Naive thymus-derived CD4-positive, alpha-beta T cell (primary cell): ENCODE measurements around the gene ELFN2. TPM values are rescaled to one million over a fixed set of nuclear protein-coding genes. Genes with fewer than 3 reads are reported as not detected.
A peak's percentile ranks its signal among the peaks of the same experiment; 100 is the strongest.

ENCODE experiments used
- ATAC-seq: fragments of 150-1000 bp; cut with Tn5 transposase; 2 replicates; pipeline ENCODE4 v1.10.0; 2021; ENCODE audit warnings: mild to moderate bottlenecking, moderate library complexity
- CTCF ChIA-PET: fragments of 350-600 bp; sonication (Branson Sonifier 250); formaldehyde crosslinking; loops from one replicate; lab custom pipeline; 2021; ENCODE audit warnings: antibody characterized with exemption; lab: Charles Lee
- POLR2A ChIA-PET: fragments of 350-600 bp; sonication (Branson Sonifier 250); formaldehyde crosslinking; loops from one replicate; lab custom pipeline; 2021; ENCODE audit warnings: antibody characterized with exemption, inconsistent platforms; lab: Charles Lee
- DNase-seq, 9 donors: peaks; one replicate each; pipeline versions ENCODE4 v3.0.0 to v3.0.0-alpha.2; 2020 to 2022; ENCODE audit warnings: mixed read lengths in 1 of 9
- H3K27ac ChIP-seq: one replicate; pipeline ENCODE4 v1.7.0; 2013; ENCODE audit warnings: mild to moderate bottlenecking, low read depth, low read length, moderate library complexity
- H3K27me3 ChIP-seq, 2 donors: one replicate each; pipeline ENCODE4 v1.7.0; 2013; ENCODE audit warnings: low read length in 2 of 2, mild to moderate bottlenecking in 2 of 2, moderate library complexity in 2 of 2; ENCODE audit not compliant: control insufficient read depth in 2 of 2, insufficient read depth in 2 of 2
- H3K36me3 ChIP-seq, 3 experiments: 1 replicate in 2 of 3; 2 replicates in 1 of 3; pipeline ENCODE4 v1.7.0; 2013; ENCODE audit warnings: low read length in 3 of 3, mild to moderate bottlenecking in 3 of 3, moderate library complexity in 1 of 3; ENCODE audit not compliant: insufficient read depth in 3 of 3, control insufficient read depth in 2 of 3
- H3K4me1 ChIP-seq, 2 donors: one replicate each; pipeline ENCODE4 v1.7.0; 2013; ENCODE audit warnings: low read length in 2 of 2, mild to moderate bottlenecking in 2 of 2, moderate library complexity in 1 of 2; ENCODE audit not compliant: control insufficient read depth in 2 of 2, insufficient read depth in 2 of 2
- H3K4me3 ChIP-seq: 2 replicates; pipeline ENCODE4 v1.7.0; 2013; ENCODE audit warnings: mild to moderate bottlenecking, low read length
- H3K9me3 ChIP-seq, 3 experiments: 1 replicate in 2 of 3; 2 replicates in 1 of 3; pipeline ENCODE4 v1.7.0; 2013; ENCODE audit warnings: low read length in 3 of 3; ENCODE audit not compliant: control insufficient read depth in 2 of 3
- H3K27ac Mint-ChIP-seq, 9 donors: one replicate each; pipeline ENCODE4 v1.8.0; 2020 to 2022; ENCODE audit warnings: mixed read lengths in 9 of 9, mild to moderate bottlenecking in 8 of 9, moderate library complexity in 5 of 9, inconsistent platforms in 2 of 9
- H3K27me3 Mint-ChIP-seq, 5 donors: one replicate each; pipeline ENCODE4 v1.8.0; 2021 to 2022; ENCODE audit warnings: mixed read lengths in 5 of 5, mild to moderate bottlenecking in 1 of 5
- H3K36me3 Mint-ChIP-seq, 5 donors: one replicate each; pipeline ENCODE4 v1.8.0; 2020 to 2022; ENCODE audit warnings: mixed read lengths in 5 of 5, mild to moderate bottlenecking in 3 of 5, inconsistent platforms in 1 of 5
- H3K4me1 Mint-ChIP-seq, 7 donors: one replicate each; pipeline ENCODE4 v1.8.0; 2020 to 2022; ENCODE audit warnings: mixed read lengths in 7 of 7, mild to moderate bottlenecking in 3 of 7, inconsistent platforms in 1 of 7
- H3K4me3 Mint-ChIP-seq, 10 donors: one replicate each; pipeline ENCODE4 v1.8.0; 2020 to 2022; ENCODE audit warnings: mild to moderate bottlenecking in 10 of 10, mixed read lengths in 10 of 10, moderate library complexity in 6 of 10, inconsistent platforms in 2 of 10
- H3K9me3 Mint-ChIP-seq, 11 donors: one replicate each; pipeline ENCODE4 v1.8.0; 2020 to 2022; ENCODE audit warnings: mixed read lengths in 11 of 11, mild to moderate bottlenecking in 4 of 11, inconsistent platforms in 1 of 11, moderate library complexity in 1 of 11
- intact Hi-C, 2 donors: fragments of 100-400 bp; cut with micrococcal nuclease; formaldehyde crosslinking; loops; one replicate each; pipeline ENCODE4 v1.15.1; 2023
- polyA plus RNA-seq, 2 donors: library from polyadenylated mRNA; unstranded; fragments of 300-500 nt; fragmentation: Illumina TruSeq; gene quantifications; one replicate each; pipeline ENCODE4 v1.2.3, GENCODE V29; 2021
- total RNA-seq, 6 experiments: library from RNA in 5 of 6; stranded (reverse) in 5 of 6; gene quantifications; 1 replicate in 5 of 6; 2 replicates in 1 of 6; pipeline ENCODE4 v1.2.3 and lab custom pipeline; 2021 to 2026

Gene ELFN2
- total and polyA plus RNA-seq, 7 experiments from 2014 or later = 0.10 to 0.66 (median 0.57) TPM; not detected in 2

GRCh38 chr22:37383341-37383740 is 43.9 kb downstream of the ELFN2 start:
- intact Hi-C loops = no loop called here
- no peaks in the 10 kb centered on the region for H3K36me3 ChIP-seq
- no peak overlapping the region for H3K4me3 Mint-ChIP-seq
- ChIA-PET CTCF (no interaction called here), POLR2A (interaction anchor here (0.5 kb wide), 1 partner anchor 385 kb away, joined by 3 read pairs; no protein-coding TSS in a partner anchor)
- no peak for DNase-seq
- H3K27me3 Mint-ChIP-seq = peaks cover 0 to 24% (median 5%) of the 10 kb centered on the region in 5 donors
- H3K9me3 Mint-ChIP-seq = peaks cover 0 to 2% (median 0%) of the 10 kb centered on the region in 11 donors
- no peaks in the 10 kb centered on the region for H3K9me3 ChIP-seq
- no peaks in the 10 kb centered on the region for H3K4me1 ChIP-seq
- H3K27me3 ChIP-seq = no peaks in the 10 kb centered on the region
- H3K4me3 ChIP-seq = no peak overlapping the region
- H3K36me3 Mint-ChIP-seq = no peaks in the 10 kb centered on the region
- H3K27ac ChIP-seq = no peak overlapping the region
- ATAC-seq = no peak
- peak overlapping the region in 1 of 9 donors; percentile 59 for H3K27ac Mint-ChIP-seq
- H3K4me1 Mint-ChIP-seq = peaks cover 0 to 2% (median 0%) of the 10 kb centered on the region in 7 donors

- ATAC-seq (no peak), DNase-seq (no peak)
- H3K4me1 Mint-ChIP-seq = peaks cover 0 to 2% (median 0%) of the 10 kb centered on the region in 7 donors
Observed at GRCh38 chr22:37381489-37381888, 45.8 kb downstream of the ELFN2 start.

GRCh38 chr22:37379722-37380121 is 47.6 kb downstream of the ELFN2 start:
- intact Hi-C loops = no loop called here
- Histone ChIP-seq H3K27ac (no peak overlapping the region), H3K36me3 (no peaks in the 10 kb centered on the region), H3K27me3 (no peaks in the 10 kb centered on the region), H3K4me3 (no peak overlapping the region), H3K4me1 (no peaks in the 10 kb centered on the region), H3K9me3 (no peaks in the 10 kb centered on the region)
- POLR2A ChIA-PET = interaction anchor here (0.9 kb wide), 1 partner anchor 18 kb away, joined by 3 read pairs; no protein-coding TSS in a partner anchor
- no peak overlapping the region for H3K27ac Mint-ChIP-seq
- peaks cover 0 to 2% (median 0%) of the 10 kb centered on the region in 11 donors for H3K9me3 Mint-ChIP-seq
- DNase-seq (no peak), ATAC-seq (no peak)
- peaks cover 8 to 25% (median 21%) of the 10 kb centered on the region in 5 donors for H3K27me3 Mint-ChIP-seq
- peaks cover 0 to 2% (median 0%) of the 10 kb centered on the region in 7 donors for H3K4me1 Mint-ChIP-seq
- no peaks in the 10 kb centered on the region for H3K36me3 Mint-ChIP-seq
- H3K4me3 Mint-ChIP-seq = no peak overlapping the region
- CTCF ChIA-PET = no interaction called here

More at GRCh38 chr22:37381489-37381888, 45.8 kb downstream of the ELFN2 start:
- peaks cover 4 to 25% (median 8%) of the 10 kb centered on the region in 5 donors for H3K27me3 Mint-ChIP-seq
- no peaks in the 10 kb centered on the region for H3K36me3 Mint-ChIP-seq
- H3K4me3 ChIP-seq = no peak overlapping the region
- H3K27me3 ChIP-seq = no peaks in the 10 kb centered on the region
- no peak overlapping the region for H3K4me3 Mint-ChIP-seq
- ChIA-PET POLR2A (no interaction called here), CTCF (interaction anchor here (0.7 kb wide), 1 partner anchor 437 kb away, joined by 3 read pairs; no protein-coding TSS in a partner anchor)
- intact Hi-C loops = no loop called here
- H3K9me3 Mint-ChIP-seq = peaks cover 0 to 2% (median 0%) of the 10 kb centered on the region in 11 donors
- no peaks in the 10 kb centered on the region for H3K4me1 ChIP-seq
- H3K36me3 ChIP-seq = no peaks in the 10 kb centered on the region
- no peaks in the 10 kb centered on the region for H3K9me3 ChIP-seq
- no peak overlapping the region for H3K27ac Mint-ChIP-seq
- no peak overlapping the region for H3K27ac ChIP-seq

- DNase-seq (no peak), ATAC-seq (no peak)
- H3K4me3 ChIP-seq = no peak overlapping the region
- no peaks in the 10 kb centered on the region for H3K27me3 ChIP-seq
- Mint-ChIP-seq H3K9me3 (peaks cover 0 to 2% (median 0%) of the 10 kb centered on the region in 11 donors), H3K36me3 (no peaks in the 10 kb centered on the region), H3K27me3 (peaks cover 9 to 29% (median 23%) of the 10 kb centered on the region in 5 donors), H3K27ac (no peak overlapping the region), H3K4me3 (no peak overlapping the region), H3K4me1 (peaks cover 0 to 2% (median 0%) of the 10 kb centered on the region in 7 donors)
- ChIA-PET POLR2A (interaction anchor here (0.9 kb wide), 1 partner anchor 17 kb away, joined by 3 read pairs; no protein-coding TSS in a partner anchor), CTCF (no interaction called here)
- no peak overlapping the region for H3K27ac ChIP-seq
- no peaks in the 10 kb centered on the region for H3K9me3 ChIP-seq
- H3K36me3 ChIP-seq = no peaks in the 10 kb centered on the region
- H3K4me1 ChIP-seq = no peaks in the 10 kb centered on the region
- intact Hi-C loops = no loop called here
Observed at GRCh38 chr22:37379085-37379484, 48.2 kb downstream of the ELFN2 start.

GRCh38 chr22:37378642-37379058 is 48.6 kb downstream of the ELFN2 start:
- intact Hi-C loops = no loop called here
- Histone ChIP-seq H3K27me3 (no peaks in the 10 kb centered on the region), H3K9me3 (no peaks in the 10 kb centered on the region), H3K4me3 (no peak overlapping the region), H3K4me1 (no peaks in the 10 kb centered on the region), H3K27ac (no peak overlapping the region), H3K36me3 (no peaks in the 10 kb centered on the region)
- ChIA-PET CTCF (no interaction called here), POLR2A (interaction anchor here (0.9 kb wide), 1 partner anchor 17 kb away, joined by 3 read pairs; no protein-coding TSS in a partner anchor)
- Mint-ChIP-seq H3K36me3 (no peaks in the 10 kb centered on the region), H3K4me3 (no peak overlapping the region), H3K27me3 (peaks cover 9 to 30% (median 23%) of the 10 kb centered on the region in 5 donors), H3K9me3 (peaks cover 0 to 2% (median 0%) of the 10 kb centered on the region in 11 donors), H3K27ac (no peak overlapping the region), H3K4me1 (peaks cover 0 to 2% (median 0%) of the 10 kb centered on the region in 7 donors)
- ATAC-seq = no peak
- no peak for DNase-seq

GRCh38 chr22:37377927-37378326 is 49.4 kb downstream of the ELFN2 start:
- no peak overlapping the region for H3K27ac ChIP-seq
- H3K36me3 ChIP-seq = no peaks in the 10 kb centered on the region
- H3K36me3 Mint-ChIP-seq = no peaks in the 10 kb centered on the region
- no peak overlapping the region for H3K27ac Mint-ChIP-seq
- ATAC-seq (no peak), DNase-seq (no peak)
- H3K4me1 Mint-ChIP-seq = peaks cover 0 to 2% (median 0%) of the 10 kb centered on the region in 7 donors
- intact Hi-C loops = no loop called here
- no peaks in the 10 kb centered on the region for H3K9me3 Mint-ChIP-seq
- ChIA-PET CTCF (no interaction called here), POLR2A (no interaction called here)
- H3K27me3 ChIP-seq = no peaks in the 10 kb centered on the region
- H3K9me3 ChIP-seq = no peaks in the 10 kb centered on the region
- H3K4me3 Mint-ChIP-seq = no peak overlapping the region
- H3K4me1 ChIP-seq = no peaks in the 10 kb centered on the region
- peaks cover 9 to 28% (median 23%) of the 10 kb centered on the region in 5 donors for H3K27me3 Mint-ChIP-seq
- no peak overlapping the region for H3K4me3 ChIP-seq

GRCh38 chr22:37377138-37377537 is 50.1 kb downstream of the ELFN2 start:
- no peaks in the 10 kb centered on the region for H3K36me3 ChIP-seq
- no peak overlapping the region for H3K27ac Mint-ChIP-seq
- POLR2A ChIA-PET = no interaction called here
- CTCF ChIA-PET = no interaction called here
- H3K27ac ChIP-seq = no peak overlapping the region
- no peak for DNase-seq
- intact Hi-C loops = no loop called here
- no peaks in the 10 kb centered on the region for H3K4me1 Mint-ChIP-seq
- H3K4me3 ChIP-seq = no peak overlapping the region
- H3K27me3 ChIP-seq = no peaks in the 10 kb centered on the region
- no peak for ATAC-seq
- H3K36me3 Mint-ChIP-seq = no peaks in the 10 kb centered on the region
- no peak overlapping the region for H3K4me3 Mint-ChIP-seq
- H3K4me1 ChIP-seq = no peaks in the 10 kb centered on the region
- H3K27me3 Mint-ChIP-seq = peaks cover 9 to 27% (median 23%) of the 10 kb centered on the region in 5 donors
- H3K9me3 Mint-ChIP-seq = no peaks in the 10 kb centered on the region
- no peaks in the 10 kb centered on the region for H3K9me3 ChIP-seq
